Urothelium cell line (cell line): ENCODE results near the gene JAKMIP1.

Experiments used
- DNase-seq: peaks from one replicate; pipeline ENCODE4 v3.0.0; 2011; ENCODE audit warnings: low spot score, mixed read lengths
- FAIRE-seq: peaks from 2 replicates; lab custom pipeline; 2011; peaks lifted over from hg19 to GRCh38; lab: Jason Lieb, UNC

The JAKMIP1 gene

DNA sequence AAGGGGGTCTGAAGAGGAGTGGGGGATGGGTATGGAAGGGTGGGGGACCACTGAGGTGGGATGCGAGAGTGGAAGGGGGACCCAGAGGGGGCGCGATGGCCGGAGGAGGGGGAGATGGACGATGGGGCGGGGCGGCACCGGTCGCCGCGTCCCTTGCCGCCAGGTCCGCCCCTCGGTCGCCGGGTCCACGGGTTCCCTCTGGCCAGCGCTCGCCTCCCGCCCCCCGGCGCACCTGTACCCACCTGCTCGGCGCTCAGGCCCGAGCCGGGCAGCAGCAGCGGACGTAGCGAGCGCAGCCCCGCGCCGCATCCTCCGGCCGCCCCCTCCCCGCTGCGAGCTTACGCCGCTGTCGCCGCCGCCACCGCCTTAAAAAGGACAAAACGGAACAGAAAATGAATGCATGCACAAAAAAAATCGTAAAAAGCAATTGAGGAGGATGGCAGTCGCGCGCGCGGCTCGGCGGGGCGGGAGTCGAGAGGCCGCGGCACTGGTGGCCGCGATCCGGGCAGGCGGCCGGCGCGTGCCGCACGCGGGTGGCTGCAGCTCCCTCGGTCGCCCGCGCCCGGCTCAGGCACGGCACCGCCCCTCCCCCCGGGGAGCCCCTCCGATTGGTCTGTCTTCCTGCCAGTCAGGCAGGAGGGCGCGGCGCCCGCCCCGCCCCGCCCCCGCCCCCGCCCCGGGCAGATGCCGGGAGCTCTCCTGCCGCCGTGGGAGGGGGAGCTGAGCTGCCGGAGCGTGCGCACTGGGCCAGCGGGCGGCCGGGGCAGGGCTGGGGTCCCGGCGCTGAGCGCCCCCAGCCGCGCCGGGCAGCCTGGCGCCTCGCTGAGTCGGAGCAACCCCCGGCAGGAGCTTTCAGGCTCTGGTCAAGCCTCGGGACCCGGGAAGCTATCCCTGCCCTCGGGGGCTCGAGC, at the start of gene JAKMIP1:
JAKMIP1 (minus strand) TSS at position 539 of the 911 bp plus-strand sequence. CDS start 87,699 bp downstream, outside the sequence.
- DNase-seq (peak; percentile 93), FAIRE-seq (no peak)

DNA sequence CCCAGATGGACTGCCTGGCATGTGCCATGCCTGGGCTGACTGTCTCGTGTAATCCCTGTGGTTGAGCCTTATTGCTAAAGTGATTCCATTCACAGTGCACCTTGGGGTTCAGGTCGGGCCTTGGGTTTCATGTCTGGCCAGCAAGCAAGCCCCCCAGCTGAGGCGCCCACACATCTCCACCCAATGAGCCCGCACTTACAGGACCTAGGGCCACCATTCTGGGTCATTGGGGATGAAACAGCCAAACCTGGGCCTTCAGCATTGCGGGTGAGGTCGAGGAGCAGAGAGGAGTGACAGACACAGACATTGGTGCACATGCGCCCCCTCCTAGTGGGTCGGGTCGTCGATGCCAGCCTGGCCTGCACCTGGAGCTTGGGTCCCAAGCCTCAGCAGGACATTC, 48.0 kb upstream of the JAKMIP1 start:
- no peak for FAIRE-seq
- no peak for DNase-seq

- FAIRE-seq, result no peak
- DNase-seq, result no peak
Observed at GRCh38 chr4:6246170-6246634, 45.9 kb upstream of the JAKMIP1 start.

DNA sequence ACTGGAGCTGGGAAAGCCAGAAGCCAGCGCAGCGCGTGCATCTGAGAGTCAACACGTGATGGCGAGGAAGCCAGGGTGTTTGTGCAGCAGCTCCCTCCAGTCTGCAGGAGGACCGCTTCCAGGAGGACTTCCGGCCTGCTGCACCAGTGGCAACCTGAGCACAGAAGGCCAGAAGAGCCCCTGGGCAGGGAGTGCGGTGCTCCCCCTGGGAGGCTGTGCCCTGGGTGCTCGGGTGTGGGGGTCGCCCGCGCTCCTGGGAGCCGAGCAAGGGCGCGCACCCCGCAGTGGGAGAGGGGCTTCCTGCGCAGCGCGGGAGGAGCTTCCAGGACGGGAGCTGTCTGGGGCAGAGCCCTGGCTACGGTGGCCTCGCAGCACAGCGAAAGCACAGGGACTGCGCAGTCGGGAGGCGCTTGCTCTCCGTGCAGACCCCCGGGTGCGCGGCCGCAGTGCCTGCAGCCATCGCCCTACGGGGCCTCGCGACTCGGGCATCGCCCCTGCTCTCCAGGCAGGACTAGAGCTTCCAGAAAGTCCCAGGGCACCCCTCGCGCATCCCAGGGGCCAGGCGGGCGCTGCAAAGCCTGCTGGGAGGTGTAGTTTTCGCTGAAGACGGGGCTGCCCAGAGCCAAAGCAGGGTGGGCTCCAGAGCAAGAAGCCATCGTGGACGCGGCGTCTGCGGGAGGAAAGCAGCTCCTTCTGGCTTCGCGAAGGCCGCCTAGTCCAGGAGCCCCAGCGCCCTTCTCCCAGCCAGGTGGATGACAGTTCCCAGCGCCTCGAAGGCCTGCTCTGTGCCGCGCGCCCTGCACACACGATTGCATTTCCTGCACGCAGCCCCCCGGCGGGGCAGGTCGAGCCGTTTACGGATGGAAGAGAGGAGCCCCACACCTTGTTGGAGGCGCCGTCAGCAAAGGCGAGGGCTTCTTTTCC, 45.2 kb upstream of the JAKMIP1 start:
- FAIRE-seq (no peak), DNase-seq (no peak)

- FAIRE-seq, result no peak
Observed at GRCh38 chr4:6242271-6243029, 42.1 kb upstream of the JAKMIP1 start.

GRCh38 chr4:6241062-6241845, 40.9 kb upstream of the JAKMIP1 start:
- DNase-seq, result no peak
- no peak for FAIRE-seq

More at GRCh38 chr4:6242271-6243029, 42.1 kb upstream of the JAKMIP1 start:
- no peak for DNase-seq

- DNase-seq (no peak), FAIRE-seq (no peak)
Observed at GRCh38 chr4:6239968-6240367, 39.6 kb upstream of the JAKMIP1 start.

- no peak for FAIRE-seq
- DNase-seq, result no peak
Observed at GRCh38 chr4:6239486-6239885, 39.1 kb upstream of the JAKMIP1 start.

DNA sequence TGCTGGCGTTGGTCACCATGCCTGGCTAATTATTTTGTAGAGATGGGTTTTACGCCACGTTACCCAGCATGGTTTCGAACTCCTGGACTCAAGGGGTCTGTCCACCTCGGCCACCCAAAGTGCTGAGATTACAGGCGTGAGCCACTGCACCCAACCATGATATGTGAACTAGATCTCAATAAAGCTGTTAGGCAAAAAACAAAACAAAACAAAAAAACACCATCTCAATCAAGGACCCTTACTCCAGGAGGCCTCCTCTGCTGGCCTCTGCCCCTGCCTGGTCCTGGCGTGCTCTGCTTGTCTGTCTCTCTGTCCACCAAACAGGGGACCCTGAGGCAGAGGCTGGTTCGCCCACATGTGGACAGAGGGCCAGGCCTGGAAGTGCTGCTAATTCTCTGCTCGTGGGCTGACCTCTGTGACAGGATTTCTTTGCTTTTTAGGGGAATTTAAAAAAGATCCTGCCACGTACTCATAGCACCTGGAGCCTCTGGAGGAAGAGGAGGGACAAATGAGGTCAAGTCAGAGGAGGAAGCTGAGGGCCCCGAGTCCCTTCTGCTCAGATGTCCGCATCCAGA, 36.6 kb upstream of the JAKMIP1 start:
- DNase-seq (no peak), FAIRE-seq (no peak)

- FAIRE-seq (no peak), DNase-seq (no peak)
Observed at GRCh38 chr4:6235901-6236640, 35.7 kb upstream of the JAKMIP1 start.

DNA sequence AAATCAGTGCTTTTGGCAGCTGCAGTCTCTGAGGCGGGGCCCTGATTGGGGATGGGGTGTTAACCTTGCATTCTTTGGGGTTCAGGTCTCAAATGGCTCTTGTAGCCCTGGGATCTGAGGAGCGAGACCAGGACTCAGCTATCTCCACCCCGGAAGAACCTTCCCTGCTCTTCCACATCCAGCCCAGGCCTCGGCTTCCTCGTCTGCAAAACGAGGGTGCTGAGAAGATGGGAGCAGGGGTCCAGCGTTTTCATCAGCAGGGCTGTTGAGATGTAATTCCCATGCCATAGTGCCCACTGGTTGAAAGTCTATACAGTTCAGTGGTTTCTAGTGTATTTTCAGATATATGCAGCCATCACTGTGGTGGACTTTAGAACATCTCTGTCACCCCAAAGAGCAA, 34.7 kb upstream of the JAKMIP1 start:
- DNase-seq (no peak), FAIRE-seq (no peak)

DNA sequence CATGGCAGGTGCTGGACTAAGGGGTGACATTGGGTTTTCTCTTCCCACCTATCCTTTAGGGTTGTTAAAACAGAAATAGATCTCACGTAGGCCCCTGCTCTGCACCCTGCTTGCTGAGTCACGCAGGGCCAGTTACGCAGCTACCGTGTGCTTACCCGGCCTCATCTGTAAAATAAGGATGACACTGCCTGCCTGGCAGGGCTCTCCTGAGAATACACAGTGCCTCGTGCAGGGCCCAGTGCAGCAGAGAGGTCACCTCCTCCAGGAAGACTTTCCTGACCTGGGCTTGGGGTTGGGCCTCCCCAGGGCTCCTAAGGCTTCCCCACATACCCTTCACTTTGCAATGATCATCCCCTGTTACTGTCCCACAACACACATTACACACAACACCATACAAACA, 33.6 kb upstream of the JAKMIP1 start:
- no peak for FAIRE-seq
- no peak for DNase-seq

GRCh38 chr4:6232836-6233785, 32.8 kb upstream of the JAKMIP1 start:
- DNase-seq (no peak), FAIRE-seq (no peak)

DNA sequence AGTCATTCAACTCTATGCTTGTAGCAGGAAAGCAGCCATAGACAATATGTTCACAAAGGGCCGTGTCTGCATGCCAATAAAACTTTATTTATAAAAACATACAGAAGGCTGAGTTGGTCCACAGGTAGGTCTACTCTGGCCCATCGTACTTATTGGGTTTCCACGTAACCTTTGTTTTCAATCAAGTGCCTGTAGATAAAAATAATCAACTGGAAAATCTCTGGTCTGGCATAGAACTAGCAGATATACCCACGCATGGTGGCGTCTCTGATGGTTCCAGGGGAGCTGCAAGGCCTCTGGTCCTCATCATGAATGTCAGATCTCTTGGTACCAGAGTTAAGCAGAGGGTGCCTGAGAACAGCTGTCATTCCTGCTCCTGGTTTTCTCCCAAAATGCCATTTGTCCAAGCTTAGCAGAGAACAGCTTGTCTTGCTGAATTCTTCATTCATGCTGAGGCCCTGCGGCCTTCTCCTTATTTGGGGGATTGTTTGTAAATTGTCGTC, 31.4 kb upstream of the JAKMIP1 start:
- FAIRE-seq (no peak), DNase-seq (no peak)

- FAIRE-seq (no peak), DNase-seq (no peak)
Observed at GRCh38 chr4:6230827-6231662, 30.7 kb upstream of the JAKMIP1 start.

DNA sequence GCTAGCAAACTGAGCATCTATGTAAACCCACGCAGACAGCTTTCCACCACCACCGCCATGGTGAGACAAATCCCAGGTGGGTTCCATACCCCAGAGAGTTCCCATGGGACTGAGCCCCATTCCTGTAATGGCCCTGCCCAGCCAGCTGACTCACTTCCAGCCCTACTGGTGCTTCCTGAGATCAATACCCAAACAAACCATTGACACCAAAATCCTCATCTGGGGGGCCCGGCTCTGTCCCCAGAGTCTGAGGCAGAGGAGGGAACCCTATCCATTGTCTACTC, 30.1 kb upstream of the JAKMIP1 start:
- no peak for FAIRE-seq
- DNase-seq, result no peak
